DOHH2 (cell line): ENCODE results near the gene ATXN2.

Experiments used
- H3F3A ChIP-seq: fragments of 200-600 bp; sonication (generic), shearing (Covaris generic); 2 replicates; pipeline ENCODE4 v1.6.0; 2016; ENCODE audit warnings: antibody characterized with exemption, mild to moderate bottlenecking; ENCODE audit not compliant: control insufficient read depth, insufficient read depth
- H3K27ac ChIP-seq: fragments of 200-600 bp; sonication (generic); 2 replicates; pipeline ENCODE4 v1.5.1; 2014; ENCODE audit warnings: low read depth, mild to moderate bottlenecking, low read length, moderate library complexity
- H3K27me3 ChIP-seq: fragments of 200-600 bp; sonication (generic); 2 replicates; pipeline ENCODE4 v1.6.1; 2014; ENCODE audit warnings: mild to moderate bottlenecking, low read length, mixed read lengths; ENCODE audit not compliant: control insufficient read depth
- H3K36me3 ChIP-seq: fragments of 200-600 bp; sonication (generic); 2 replicates; pipeline ENCODE4 v1.6.1; 2014; ENCODE audit warnings: mild to moderate bottlenecking, low read length, moderate library complexity, mixed read lengths; ENCODE audit not compliant: control insufficient read depth
- H3K4me1 ChIP-seq: fragments of 200-600 bp; sonication (generic); 2 replicates; pipeline ENCODE4 v1.6.1; 2014; ENCODE audit warnings: mild to moderate bottlenecking, low read length, mixed read lengths; ENCODE audit not compliant: control insufficient read depth
- H3K4me2 ChIP-seq: fragments of 200-600 bp; sonication (generic); 2 replicates; pipeline ENCODE4 v1.6.0; 2014; ENCODE audit warnings: mild to moderate bottlenecking, low read length, moderate library complexity
- H3K4me3 ChIP-seq: fragments of 200-600 bp; sonication (generic); 2 replicates; pipeline ENCODE4 v1.5.1; 2014; ENCODE audit warnings: mild to moderate bottlenecking, low read length, mixed read lengths
- H3K79me2 ChIP-seq: fragments of 200-600 bp; sonication (generic); 2 replicates; pipeline ENCODE4 v1.6.1; 2014; ENCODE audit warnings: mild to moderate bottlenecking, low read length, mixed read lengths; ENCODE audit not compliant: control insufficient read depth
- H3K9me2 ChIP-seq: fragments of 200-600 bp; sonication (generic); replicated peaks from 2 replicates; pipeline ENCODE4 v1.6.1; 2014; ENCODE audit warnings: mild to moderate bottlenecking, low read length, mixed read lengths; ENCODE audit not compliant: control insufficient read depth
- H3K9me3 ChIP-seq: fragments of 200-600 bp; sonication (generic); 2 replicates; pipeline ENCODE4 v1.6.1; 2014; ENCODE audit warnings: antibody characterized with exemption, low read length, mixed read lengths; ENCODE audit not compliant: control insufficient read depth, insufficient read depth
- H4K20me1 ChIP-seq: fragments of 200-600 bp; sonication (generic); 2 replicates; pipeline ENCODE4 v1.6.0; 2014; ENCODE audit warnings: low read depth, mild to moderate bottlenecking, antibody characterized with exemption, low read length, moderate library complexity; ENCODE audit not compliant: control insufficient read depth, insufficient read depth
- CTCF ChIP-seq: fragments of 200-600 bp; sonication (generic); IDR thresholded peaks from one replicate; pipeline ENCODE4 v1.5.1; 2014; ENCODE audit warnings: antibody characterized with exemption, mild to moderate bottlenecking, low read depth, low read length; ENCODE audit not compliant: poor library complexity, severe bottlenecking
- EZH2phosphoT487 ChIP-seq: fragments of 200-600 bp; sonication (generic); IDR thresholded peaks from 2 replicates; pipeline ENCODE4 v1.6.1; 2017; ENCODE audit warnings: borderline replicate concordance, mild to moderate bottlenecking, antibody characterized with exemption, low read length, moderate library complexity, mixed read lengths

ATXN2 gene

GRCh38 chr12:111482462-111482861 lies 116.7 kb downstream of the ATXN2 start:
- Histone ChIP-seq H3K9me2 (no peaks in the 10 kb centered on the region), H3K79me2 (no peaks in the 10 kb centered on the region), H3K4me2 (no peak overlapping the region), H3K4me1 (no peaks in the 10 kb centered on the region), H3K27ac (no peak overlapping the region), H3K4me3 (no peak overlapping the region), H3F3A (0 out of 2 replicates have a peak, but pooled peaks cover 5% of the 10 kb centered on the region), H3K9me3 (no peaks in the 10 kb centered on the region), H3K27me3 (no peaks in the 10 kb centered on the region), H3K36me3 (peaks cover 56% of the 10 kb centered on the region), H4K20me1 (no peaks in the 10 kb centered on the region)
- TF ChIP-seq EZH2phosphoT487 (no peak), CTCF (peak; percentile 39)

- no peaks in the 10 kb centered on the region for H3K9me3 ChIP-seq
- no peaks in the 10 kb centered on the region for H3K9me2 ChIP-seq
- H3K4me3 ChIP-seq = no peak overlapping the region
- H3F3A ChIP-seq = no peaks in the 10 kb centered on the region
- no peaks in the 10 kb centered on the region for H3K4me1 ChIP-seq
- H3K4me2 ChIP-seq = no peak overlapping the region
- no peak for TF ChIP-seq EZH2phosphoT487
- no peaks in the 10 kb centered on the region for H4K20me1 ChIP-seq
- H3K36me3 ChIP-seq = peaks cover 54% of the 10 kb centered on the region
- H3K79me2 ChIP-seq = no peaks in the 10 kb centered on the region
- no peaks in the 10 kb centered on the region for H3K27me3 ChIP-seq
- H3K27ac ChIP-seq = no peak overlapping the region
Observed at GRCh38 chr12:111471236-111471635, 127.9 kb downstream of the ATXN2 start.

- no peaks in the 10 kb centered on the region for H3K9me2 ChIP-seq
- H3K4me1 ChIP-seq = peaks cover 5% of the 10 kb centered on the region
- no peaks in the 10 kb centered on the region for H3F3A ChIP-seq
- H3K27ac ChIP-seq = no peak overlapping the region
- no peaks in the 10 kb centered on the region for H4K20me1 ChIP-seq
- no peak for TF ChIP-seq EZH2phosphoT487
- TF ChIP-seq CTCF = no peak
- no peaks in the 10 kb centered on the region for H3K27me3 ChIP-seq
- H3K4me3 ChIP-seq = no peak overlapping the region
- H3K4me2 ChIP-seq = no peak overlapping the region
- H3K9me3 ChIP-seq = no peaks in the 10 kb centered on the region
- H3K36me3 ChIP-seq = peaks cover 51% of the 10 kb centered on the region
- no peaks in the 10 kb centered on the region for H3K79me2 ChIP-seq
Observed at GRCh38 chr12:111469401-111469800, 129.7 kb downstream of the ATXN2 start.

GRCh38 chr12:111467857-111468241 lies 131.3 kb downstream of the ATXN2 start:
- H3K4me1 ChIP-seq = peaks cover 20% of the 10 kb centered on the region
- no peaks in the 10 kb centered on the region for H3K9me3 ChIP-seq
- H3K79me2 ChIP-seq = no peaks in the 10 kb centered on the region
- H4K20me1 ChIP-seq = no peaks in the 10 kb centered on the region
- H3F3A ChIP-seq = peaks cover 2% of the 10 kb centered on the region
- no peak overlapping the region for H3K4me3 ChIP-seq
- peaks cover 53% of the 10 kb centered on the region for H3K36me3 ChIP-seq
- TF ChIP-seq CTCF (no peak), EZH2phosphoT487 (no peak)
- no peak overlapping the region for H3K27ac ChIP-seq
- no peaks in the 10 kb centered on the region for H3K27me3 ChIP-seq
- H3K9me2 ChIP-seq = no peaks in the 10 kb centered on the region
- no peak overlapping the region for H3K4me2 ChIP-seq
